Endothelial cell of umbilical vein (primary cell): ENCODE measurements around the gene C3orf20.
A peak's percentile ranks its signal among the peaks of the same experiment; 100 is the strongest.

Experiments used
- EZH2 ChIP-seq: IDR thresholded peaks from 2 replicates; pipeline ENCODE4 v1.6.1; 2012; ENCODE audit warnings: borderline replicate concordance, low read depth, mild to moderate bottlenecking, moderate library complexity, low read length, inconsistent platforms; ENCODE audit not compliant: severe bottlenecking
- GATA2 ChIP-seq: IDR thresholded peaks from 2 replicates; pipeline ENCODE4 v1.7.0; 2011; ENCODE audit warnings: low read depth, mild to moderate bottlenecking, moderate library complexity, mixed read lengths, low read length; ENCODE audit not compliant: insufficient read length, insufficient read depth
- JUN ChIP-seq: IDR thresholded peaks from 2 replicates; pipeline ENCODE4 v1.6.1; 2011; ENCODE audit warnings: borderline replicate concordance, low read depth; ENCODE audit not compliant: insufficient read length, insufficient read depth
- POLR2A ChIP-seq: IDR thresholded peaks from 2 replicates; pipeline ENCODE4 v1.6.1; 2012; ENCODE audit warnings: low read depth, mild to moderate bottlenecking, control low read depth, low read length
- POLR2AphosphoS5 ChIP-seq: IDR thresholded peaks from 2 replicates; pipeline ENCODE4 v1.6.1; 2012; ENCODE audit warnings: low read depth, mild to moderate bottlenecking, control low read depth, low read length, moderate library complexity; ENCODE audit not compliant: insufficient read depth
- TF ChIP-seq, protein P1 (sequence below), 2 donors: IDR thresholded peaks; 1 replicate in 1 of 2; 2 replicates in 1 of 2; pipeline ENCODE4 v1.5.1; 2011; ENCODE audit warnings: low read length in 2 of 2, mild to moderate bottlenecking in 2 of 2, moderate library complexity in 2 of 2, control low read depth in 1 of 2, inconsistent platforms in 1 of 2, low read depth in 1 of 2; ENCODE audit not compliant: insufficient read depth in 1 of 2; ENCODE audit errors: extremely low read depth in 1 of 2
- TF ChIP-seq, protein P2 (sequence below): IDR thresholded peaks from 2 replicates; pipeline ENCODE4 v1.6.1; 2011; ENCODE audit not compliant: insufficient read depth, insufficient read length

DNA sequence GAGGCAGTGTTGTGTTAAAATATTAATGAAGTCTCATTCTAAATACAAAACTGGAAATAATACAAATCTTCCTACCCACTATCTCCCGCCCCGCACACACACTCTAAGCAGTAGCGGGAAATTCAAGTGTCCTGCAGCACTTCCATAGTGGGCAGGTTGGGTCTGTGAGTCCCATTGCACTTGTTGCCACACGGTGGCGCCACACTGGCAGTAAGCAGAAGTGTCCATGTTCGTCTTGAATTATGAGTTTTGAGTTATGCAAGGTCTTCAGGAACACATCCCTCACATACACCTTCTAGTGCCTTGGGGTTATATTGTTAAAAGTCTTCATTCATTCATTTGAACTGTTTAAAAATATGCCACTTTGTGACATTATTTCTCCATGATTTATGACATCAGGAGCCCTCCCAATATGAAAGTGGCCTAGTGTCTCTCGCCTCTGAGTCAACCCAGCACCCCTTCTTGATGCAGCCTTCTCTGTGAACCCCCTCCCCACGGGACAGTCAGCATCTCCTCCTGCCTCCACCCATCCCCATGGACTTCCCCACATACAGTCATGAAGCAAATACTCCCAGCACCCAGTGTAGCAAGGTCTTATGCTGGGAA lies 41.0 kb upstream of the C3orf20 start:
- TF ChIP-seq, protein P1, sequence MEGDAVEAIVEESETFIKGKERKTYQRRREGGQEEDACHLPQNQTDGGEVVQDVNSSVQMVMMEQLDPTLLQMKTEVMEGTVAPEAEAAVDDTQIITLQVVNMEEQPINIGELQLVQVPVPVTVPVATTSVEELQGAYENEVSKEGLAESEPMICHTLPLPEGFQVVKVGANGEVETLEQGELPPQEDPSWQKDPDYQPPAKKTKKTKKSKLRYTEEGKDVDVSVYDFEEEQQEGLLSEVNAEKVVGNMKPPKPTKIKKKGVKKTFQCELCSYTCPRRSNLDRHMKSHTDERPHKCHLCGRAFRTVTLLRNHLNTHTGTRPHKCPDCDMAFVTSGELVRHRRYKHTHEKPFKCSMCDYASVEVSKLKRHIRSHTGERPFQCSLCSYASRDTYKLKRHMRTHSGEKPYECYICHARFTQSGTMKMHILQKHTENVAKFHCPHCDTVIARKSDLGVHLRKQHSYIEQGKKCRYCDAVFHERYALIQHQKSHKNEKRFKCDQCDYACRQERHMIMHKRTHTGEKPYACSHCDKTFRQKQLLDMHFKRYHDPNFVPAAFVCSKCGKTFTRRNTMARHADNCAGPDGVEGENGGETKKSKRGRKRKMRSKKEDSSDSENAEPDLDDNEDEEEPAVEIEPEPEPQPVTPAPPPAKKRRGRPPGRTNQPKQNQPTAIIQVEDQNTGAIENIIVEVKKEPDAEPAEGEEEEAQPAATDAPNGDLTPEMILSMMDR (IDR thresholded peaks at IDR 0.05; ENCODE audit: extremely low read depth in 1 of 2, insufficient read depth in 1 of 2, low read depth in 1 of 2, low read length in 2 of 2): peak; percentile 76 to 83
- TF ChIP-seq POLR2AphosphoS5 (no peak), GATA2 (no peak), JUN (no peak), POLR2A (no peak), EZH2 (no peak)
- TF ChIP-seq, protein P2, sequence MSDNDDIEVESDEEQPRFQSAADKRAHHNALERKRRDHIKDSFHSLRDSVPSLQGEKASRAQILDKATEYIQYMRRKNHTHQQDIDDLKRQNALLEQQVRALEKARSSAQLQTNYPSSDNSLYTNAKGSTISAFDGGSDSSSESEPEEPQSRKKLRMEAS: no peak
